ENCODE measurements around the gene MTHFD1.

DNA sequence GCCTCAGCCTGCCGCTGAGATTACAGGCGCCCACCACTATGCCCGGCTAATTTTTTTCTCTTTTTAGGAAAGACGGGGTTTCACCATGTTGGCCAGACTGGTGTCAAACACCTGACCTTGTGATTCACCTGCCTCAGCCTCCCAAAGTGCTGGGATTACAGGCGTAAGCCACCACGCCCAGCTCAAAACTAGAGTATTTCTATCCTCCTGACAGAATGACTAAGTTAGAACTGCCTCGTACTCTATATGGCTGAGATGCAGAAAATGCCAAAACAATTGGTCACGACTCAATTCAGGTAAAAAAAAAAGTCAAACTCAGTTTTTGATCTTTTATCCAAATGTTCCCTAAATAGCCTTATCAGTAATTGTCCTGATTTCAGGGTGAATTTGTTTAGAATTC is 88.3 kb downstream of the MTHFD1 start:
- TF ChIP-seq, protein P1, sequence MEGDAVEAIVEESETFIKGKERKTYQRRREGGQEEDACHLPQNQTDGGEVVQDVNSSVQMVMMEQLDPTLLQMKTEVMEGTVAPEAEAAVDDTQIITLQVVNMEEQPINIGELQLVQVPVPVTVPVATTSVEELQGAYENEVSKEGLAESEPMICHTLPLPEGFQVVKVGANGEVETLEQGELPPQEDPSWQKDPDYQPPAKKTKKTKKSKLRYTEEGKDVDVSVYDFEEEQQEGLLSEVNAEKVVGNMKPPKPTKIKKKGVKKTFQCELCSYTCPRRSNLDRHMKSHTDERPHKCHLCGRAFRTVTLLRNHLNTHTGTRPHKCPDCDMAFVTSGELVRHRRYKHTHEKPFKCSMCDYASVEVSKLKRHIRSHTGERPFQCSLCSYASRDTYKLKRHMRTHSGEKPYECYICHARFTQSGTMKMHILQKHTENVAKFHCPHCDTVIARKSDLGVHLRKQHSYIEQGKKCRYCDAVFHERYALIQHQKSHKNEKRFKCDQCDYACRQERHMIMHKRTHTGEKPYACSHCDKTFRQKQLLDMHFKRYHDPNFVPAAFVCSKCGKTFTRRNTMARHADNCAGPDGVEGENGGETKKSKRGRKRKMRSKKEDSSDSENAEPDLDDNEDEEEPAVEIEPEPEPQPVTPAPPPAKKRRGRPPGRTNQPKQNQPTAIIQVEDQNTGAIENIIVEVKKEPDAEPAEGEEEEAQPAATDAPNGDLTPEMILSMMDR (IDR thresholded peaks at IDR 0.05 in 2 of 3, conservative IDR thresholded peaks at IDR 0.05 in 1 of 3; ENCODE audit: borderline replicate concordance in 1 of 3, insufficient read depth in 1 of 3, low read depth in 2 of 3, low read length in 2 of 3) = no peak
- TF ChIP-seq, protein P2, sequence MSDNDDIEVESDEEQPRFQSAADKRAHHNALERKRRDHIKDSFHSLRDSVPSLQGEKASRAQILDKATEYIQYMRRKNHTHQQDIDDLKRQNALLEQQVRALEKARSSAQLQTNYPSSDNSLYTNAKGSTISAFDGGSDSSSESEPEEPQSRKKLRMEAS (IDR thresholded peaks at IDR 0.05) = no peak
- no peak for TF ChIP-seq EZH2phosphoT487 (IDR thresholded peaks at IDR 0.05; ENCODE audit: borderline replicate concordance)
- TF ChIP-seq FOSL1 (IDR thresholded peaks at IDR 0.05; ENCODE audit: low read depth) = no peak
- TF ChIP-seq, protein P3, sequence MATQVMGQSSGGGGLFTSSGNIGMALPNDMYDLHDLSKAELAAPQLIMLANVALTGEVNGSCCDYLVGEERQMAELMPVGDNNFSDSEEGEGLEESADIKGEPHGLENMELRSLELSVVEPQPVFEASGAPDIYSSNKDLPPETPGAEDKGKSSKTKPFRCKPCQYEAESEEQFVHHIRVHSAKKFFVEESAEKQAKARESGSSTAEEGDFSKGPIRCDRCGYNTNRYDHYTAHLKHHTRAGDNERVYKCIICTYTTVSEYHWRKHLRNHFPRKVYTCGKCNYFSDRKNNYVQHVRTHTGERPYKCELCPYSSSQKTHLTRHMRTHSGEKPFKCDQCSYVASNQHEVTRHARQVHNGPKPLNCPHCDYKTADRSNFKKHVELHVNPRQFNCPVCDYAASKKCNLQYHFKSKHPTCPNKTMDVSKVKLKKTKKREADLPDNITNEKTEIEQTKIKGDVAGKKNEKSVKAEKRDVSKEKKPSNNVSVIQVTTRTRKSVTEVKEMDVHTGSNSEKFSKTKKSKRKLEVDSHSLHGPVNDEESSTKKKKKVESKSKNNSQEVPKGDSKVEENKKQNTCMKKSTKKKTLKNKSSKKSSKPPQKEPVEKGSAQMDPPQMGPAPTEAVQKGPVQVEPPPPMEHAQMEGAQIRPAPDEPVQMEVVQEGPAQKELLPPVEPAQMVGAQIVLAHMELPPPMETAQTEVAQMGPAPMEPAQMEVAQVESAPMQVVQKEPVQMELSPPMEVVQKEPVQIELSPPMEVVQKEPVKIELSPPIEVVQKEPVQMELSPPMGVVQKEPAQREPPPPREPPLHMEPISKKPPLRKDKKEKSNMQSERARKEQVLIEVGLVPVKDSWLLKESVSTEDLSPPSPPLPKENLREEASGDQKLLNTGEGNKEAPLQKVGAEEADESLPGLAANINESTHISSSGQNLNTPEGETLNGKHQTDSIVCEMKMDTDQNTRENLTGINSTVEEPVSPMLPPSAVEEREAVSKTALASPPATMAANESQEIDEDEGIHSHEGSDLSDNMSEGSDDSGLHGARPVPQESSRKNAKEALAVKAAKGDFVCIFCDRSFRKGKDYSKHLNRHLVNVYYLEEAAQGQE (IDR thresholded peaks at IDR 0.05; ENCODE audit: low read depth) = no peak
- no peak for TF ChIP-seq POLR2AphosphoS5 (IDR thresholded peaks at IDR 0.05; ENCODE audit: low read depth, low read length)
- no peak for TF ChIP-seq YY1 (IDR thresholded peaks at IDR 0.05; ENCODE audit: extremely low read depth, insufficient replicate concordance, low read depth, low read length)
- no peak for TF ChIP-seq POLR2A (IDR thresholded peaks at IDR 0.05; ENCODE audit: borderline replicate concordance, extremely low read depth, insufficient read depth, insufficient read length)
- TF ChIP-seq ELF1 (IDR thresholded peaks at IDR 0.05; ENCODE audit: borderline replicate concordance, low read depth) = no peak
